ENCODE results near the gene CEP128.

Gene CEP128

DNA sequence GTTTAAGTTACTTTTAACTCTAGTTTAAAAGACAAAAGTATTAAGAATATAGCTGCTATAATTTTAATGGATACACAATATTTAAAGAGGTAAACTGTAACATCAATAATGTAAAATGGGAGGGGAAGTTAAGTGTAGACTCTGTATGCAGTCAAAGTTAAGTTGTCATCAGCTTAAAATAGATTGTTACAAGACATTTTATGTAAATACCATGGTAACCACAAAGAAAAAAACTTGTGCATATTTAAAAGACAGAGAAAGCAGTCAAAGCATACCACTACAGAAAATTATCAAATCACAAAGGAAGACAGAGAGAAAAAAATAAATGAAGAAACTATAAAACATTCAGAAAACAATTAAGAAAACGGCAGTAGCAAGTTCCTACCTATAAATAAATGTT is 73.3 kb downstream of the CEP128 start:
- no peak for DNase-seq

DNA sequence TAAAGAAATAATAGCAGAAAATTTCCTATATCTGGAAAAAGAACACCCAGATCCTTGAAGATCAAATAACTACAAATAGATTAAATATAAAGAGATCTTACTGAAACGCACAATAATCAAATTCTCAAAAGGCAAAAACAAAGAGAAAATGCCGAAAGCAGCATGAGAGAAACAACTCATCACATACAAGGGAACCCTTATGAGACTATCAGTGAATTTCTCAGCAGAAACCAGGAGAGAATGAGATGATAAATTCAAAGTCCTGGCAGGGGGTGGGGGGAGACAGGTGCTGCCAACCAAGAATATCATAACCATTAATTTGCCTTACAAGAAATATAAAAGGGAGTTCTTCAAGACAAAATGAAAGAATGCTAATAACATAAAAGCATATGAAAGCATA is 73.7 kb downstream of the CEP128 start:
- no peak for DNase-seq

GRCh38 chr14:80867091-80867490 is 74.4 kb downstream of the CEP128 start:
- DNase-seq, result no peak

GRCh38 chr14:80865565-80865964 is 76.0 kb downstream of the CEP128 start:
- DNase-seq, result no peak

DNA sequence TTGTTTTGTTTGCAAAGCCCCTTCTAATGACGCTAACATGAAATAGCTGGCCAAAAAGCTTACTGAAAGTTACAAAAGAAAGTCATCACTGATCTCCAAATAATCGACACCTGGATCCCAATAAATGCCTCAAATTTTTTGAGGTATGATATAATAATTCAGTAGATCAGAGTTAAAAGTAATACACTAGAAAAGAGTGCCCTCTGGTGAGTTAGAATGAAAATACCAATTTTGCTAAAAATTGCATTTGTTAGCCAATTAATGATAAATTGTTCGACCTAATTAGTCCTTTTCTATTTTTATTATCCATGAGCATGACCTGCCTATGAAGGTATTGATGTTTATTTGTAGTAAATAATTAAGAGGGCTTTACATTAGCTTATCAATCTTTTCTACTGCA is 78.6 kb downstream of the CEP128 start:
- no peak for DNase-seq

DNA sequence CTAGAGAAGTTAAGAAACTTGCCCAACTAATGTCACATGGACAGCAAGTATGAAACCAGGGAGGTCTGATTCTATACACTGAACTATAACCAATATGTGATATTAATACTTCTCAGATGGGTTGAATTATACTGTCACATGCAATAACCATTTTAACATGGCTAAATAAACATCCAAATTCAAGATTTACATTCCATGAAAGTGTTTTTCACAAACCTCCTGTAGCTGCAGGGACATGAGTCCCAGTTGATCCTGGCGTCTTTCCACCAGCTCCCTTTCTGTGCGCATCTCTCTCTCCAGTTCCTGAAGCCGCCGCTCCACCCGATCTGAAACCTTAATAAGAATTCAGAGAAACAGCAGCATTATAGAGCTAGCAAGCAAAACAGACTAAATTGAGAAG is 79.0 kb downstream of the CEP128 start:
- no peak for DNase-seq

DNA sequence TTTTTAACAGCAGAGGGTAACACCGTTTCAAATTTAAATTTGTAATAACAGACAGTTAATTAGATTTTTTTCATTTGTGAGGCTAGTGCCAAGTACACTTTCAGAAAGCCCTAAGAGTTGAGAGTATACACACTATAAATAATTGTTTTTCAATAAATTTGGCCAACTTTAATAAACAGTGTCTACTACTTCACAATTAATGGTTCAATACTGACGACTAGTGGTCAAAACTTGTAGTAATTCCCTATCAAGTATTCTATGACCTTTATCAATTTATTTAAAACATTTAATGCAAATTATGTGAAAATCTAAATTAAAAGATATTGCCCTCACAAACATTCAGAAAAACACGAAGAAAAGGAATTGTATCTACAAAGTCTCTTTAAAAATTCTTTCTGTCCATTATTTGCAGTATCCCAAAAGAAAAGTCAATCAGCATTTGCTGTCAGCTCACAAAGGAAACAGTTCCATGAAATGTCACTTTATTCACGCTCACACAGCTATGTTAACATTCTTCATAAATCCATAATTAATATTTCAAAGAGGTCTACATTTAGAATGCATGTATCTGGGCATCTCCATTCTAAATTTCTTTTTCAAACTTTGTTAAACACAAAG is 91.2 kb downstream of the CEP128 start:
- peak; percentile 4 for DNase-seq

DNA sequence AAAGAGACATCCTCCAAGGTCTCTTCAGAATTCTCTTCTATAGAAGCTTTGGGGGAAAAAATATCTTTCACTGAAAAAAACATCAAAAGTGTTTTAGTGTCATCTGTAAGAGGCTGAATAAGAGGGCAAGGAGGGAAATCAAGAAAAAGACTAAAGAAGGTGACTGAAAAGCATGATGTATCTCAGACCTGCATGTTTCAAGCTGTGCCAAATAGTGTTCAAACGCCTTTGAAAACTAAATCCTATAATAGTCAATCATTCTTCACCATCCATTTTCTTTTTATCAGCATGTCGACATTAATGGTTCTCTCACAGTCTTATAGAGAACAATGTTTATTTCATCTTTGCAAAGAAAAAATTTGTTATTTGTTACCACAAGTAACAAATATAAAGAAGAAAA is 94.5 kb downstream of the CEP128 start:
- DNase-seq, result no peak

- no peak for DNase-seq
Observed at GRCh38 chr14:80845856-80846255, 95.7 kb downstream of the CEP128 start.

- DNase-seq, result no peak
Observed at GRCh38 chr14:80844872-80845271, 96.7 kb downstream of the CEP128 start.

- no peak for DNase-seq
Observed at GRCh38 chr14:80839743-80840142, 101.8 kb downstream of the CEP128 start.

DNA sequence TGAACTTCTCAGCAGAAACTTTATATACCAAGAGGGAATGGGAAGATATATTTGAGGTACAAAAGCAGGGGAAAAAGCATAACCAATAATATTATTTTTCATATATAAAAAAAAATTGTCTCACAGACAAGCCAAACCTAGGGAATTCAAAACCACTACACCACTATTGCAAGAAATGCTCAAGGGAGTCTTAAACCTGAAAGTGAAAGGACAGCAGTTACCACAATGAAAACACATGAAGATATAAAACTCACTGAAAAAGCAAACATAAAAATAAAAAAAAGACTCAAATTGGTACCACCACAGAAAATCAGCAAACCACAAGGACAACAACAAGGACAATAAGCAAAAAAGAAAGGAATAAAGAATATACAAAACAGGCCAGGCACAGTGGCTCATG is 131.9 kb downstream of the CEP128 start:
- no peak for DNase-seq

DNA sequence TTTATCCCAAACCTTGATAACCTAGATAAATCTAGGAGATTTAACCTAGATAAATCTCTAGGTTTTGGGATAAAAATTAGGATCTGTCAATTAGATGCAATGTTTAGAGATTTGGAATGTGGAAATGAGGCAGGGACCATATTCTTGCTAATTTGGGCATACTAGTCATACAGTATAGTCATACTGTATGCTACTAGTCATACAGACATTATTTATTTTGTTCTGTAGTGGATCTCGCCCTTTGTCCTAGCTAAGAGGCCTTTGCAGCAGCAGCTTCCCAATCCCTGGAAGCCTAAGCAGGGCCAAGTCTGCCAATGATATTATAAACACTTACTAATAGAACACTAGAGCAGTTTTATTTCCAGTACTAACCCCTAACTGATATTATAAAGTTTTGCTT is 136.4 kb downstream of the CEP128 start:
- no peak for DNase-seq

GRCh38 chr14:80798878-80799277 is 142.7 kb downstream of the CEP128 start:
- no peak for DNase-seq

GRCh38 chr14:80798211-80798610 is 143.3 kb downstream of the CEP128 start:
- DNase-seq, result no peak

DNA sequence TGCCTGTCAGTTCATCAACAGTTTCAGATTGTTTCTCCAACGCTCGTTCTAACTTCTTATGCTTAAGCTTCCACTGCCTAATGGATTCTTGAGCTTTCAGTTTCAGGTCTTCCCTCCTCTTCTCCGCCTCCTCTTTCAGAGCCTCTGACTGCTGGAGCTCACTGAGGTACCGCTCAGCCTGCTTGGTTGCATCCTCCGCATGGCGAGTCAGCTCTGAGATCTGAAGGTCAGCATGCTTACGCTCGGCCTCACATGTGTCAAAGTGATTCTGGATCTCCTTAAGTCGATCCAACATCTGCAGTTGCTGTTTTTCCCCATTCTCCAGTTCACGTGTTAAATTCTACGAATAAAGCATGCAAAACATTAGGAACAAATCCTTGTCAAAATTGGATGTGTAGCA is 148.8 kb downstream of the CEP128 start:
- no peak for DNase-seq

- DNase-seq, result no peak
Observed at GRCh38 chr14:80787876-80788275, 153.7 kb downstream of the CEP128 start.

GRCh38 chr14:80784820-80785219 is 156.7 kb downstream of the CEP128 start:
- no peak for DNase-seq

DNA sequence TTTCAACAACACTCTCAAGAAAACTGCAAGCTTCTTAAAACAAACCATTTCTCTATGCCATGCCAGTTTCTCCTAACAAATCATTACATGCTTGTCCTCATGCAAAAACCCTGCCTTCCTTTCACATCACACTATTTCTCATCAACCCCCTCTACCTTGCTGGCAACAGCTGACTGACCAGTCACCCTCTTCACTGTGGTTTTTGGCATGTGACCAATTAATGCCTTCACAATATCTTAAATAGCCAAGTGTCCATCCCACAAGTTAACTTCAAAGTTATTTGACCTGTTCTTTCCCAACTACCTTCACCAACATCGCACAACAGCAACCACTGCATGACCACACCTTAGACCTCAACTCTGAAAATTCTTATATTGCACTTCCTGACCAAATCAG is 159.6 kb downstream of the CEP128 start:
- DNase-seq, result no peak

GRCh38 chr14:80780500-80780899 is 161.0 kb downstream of the CEP128 start:
- DNase-seq, result no peak

DNA sequence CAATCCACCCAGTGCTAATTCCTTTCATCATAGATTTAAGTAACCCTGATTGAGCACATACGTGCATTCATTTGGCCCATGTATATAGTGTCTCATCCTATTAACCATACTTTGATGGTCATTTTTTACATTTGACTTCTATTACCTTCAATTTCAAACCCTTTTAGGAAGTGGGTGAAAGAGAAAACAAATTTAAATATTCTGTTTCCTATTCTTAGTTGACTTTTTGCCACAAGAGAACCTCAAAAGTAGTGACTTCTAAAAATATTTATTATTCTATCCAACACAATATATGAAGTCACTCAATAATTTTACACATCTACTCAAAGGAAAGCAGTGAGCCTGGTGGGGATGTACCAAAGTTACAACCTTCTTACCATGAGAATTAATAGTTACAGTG is 164.9 kb downstream of the CEP128 start:
- DNase-seq, result no peak

- DNase-seq, result no peak
Observed at GRCh38 chr14:80776186-80776585, 165.4 kb downstream of the CEP128 start.

GRCh38 chr14:80772504-80772903 is 169.0 kb downstream of the CEP128 start:
- no peak for DNase-seq

DNA sequence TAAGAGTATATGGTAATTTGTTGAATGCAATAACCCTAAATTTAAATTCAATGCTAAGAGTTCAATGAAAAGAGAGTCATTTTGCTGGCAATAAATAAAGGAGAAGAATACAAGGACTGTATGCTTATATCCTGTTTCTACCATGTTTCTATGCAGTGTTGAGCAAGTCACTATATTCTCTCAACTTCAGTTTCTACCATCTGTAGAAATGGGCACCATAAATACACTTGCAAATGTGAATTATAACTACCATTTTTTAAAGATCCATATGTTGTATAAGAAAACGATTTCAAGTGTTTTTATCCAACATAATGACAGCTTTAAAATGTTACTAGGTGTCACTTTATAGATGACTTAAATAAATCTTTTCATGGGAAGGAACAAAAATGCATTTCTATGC is 170.3 kb downstream of the CEP128 start:
- DNase-seq, result no peak

GRCh38 chr14:80770114-80770908 is 171.2 kb downstream of the CEP128 start:
- DNase-seq, result no peak
